Trophoblast cell (in vitro differentiated cells and primary cell): ENCODE data around the gene SPRN.

Experiments
- DNase-seq, 2 donors: peaks; one replicate each; pipeline ENCODE4 v3.0.0-alpha.2; 2016
- H2AFZ ChIP-seq: 2 replicates; pipeline ENCODE4 v1.6.1; 2013; ENCODE audit warnings: low read length, moderate library complexity, mild to moderate bottlenecking; ENCODE audit not compliant: insufficient read depth, poor library complexity
- H2AK5ac ChIP-seq: 2 replicates; pipeline ENCODE4 v1.6.1; 2013; ENCODE audit warnings: mild to moderate bottlenecking, low read length
- H2BK120ac ChIP-seq: 2 replicates; pipeline ENCODE4 v1.6.1; 2013; ENCODE audit warnings: low read length, mild to moderate bottlenecking, moderate library complexity; ENCODE audit not compliant: insufficient read depth, poor library complexity
- H2BK12ac ChIP-seq: 2 replicates; pipeline ENCODE4 v1.6.1; 2013; ENCODE audit warnings: mild to moderate bottlenecking, low read length, moderate library complexity
- H2BK5ac ChIP-seq: 2 replicates; pipeline ENCODE4 v1.6.1; 2013; ENCODE audit warnings: low read length, low read depth, moderate library complexity, mild to moderate bottlenecking; ENCODE audit not compliant: poor library complexity
- H3K14ac ChIP-seq: 2 replicates; pipeline ENCODE4 v1.6.1; 2013; ENCODE audit warnings: mild to moderate bottlenecking, low read length
- H3K18ac ChIP-seq: 2 replicates; pipeline ENCODE4 v1.6.1; 2013; ENCODE audit warnings: mild to moderate bottlenecking, low read length
- H3K23ac ChIP-seq: 2 replicates; pipeline ENCODE4 v1.6.1; 2013; ENCODE audit warnings: low read length
- H3K27ac ChIP-seq: 2 replicates; pipeline ENCODE4 v1.5.1; 2013; ENCODE audit warnings: low read depth, mild to moderate bottlenecking, inconsistent platforms, low read length, moderate library complexity
- H3K27me3 ChIP-seq: 2 replicates; pipeline ENCODE4 v1.6.1; 2013; ENCODE audit warnings: inconsistent platforms, mild to moderate bottlenecking, low read length, moderate library complexity; ENCODE audit not compliant: insufficient read depth
- H3K36me3 ChIP-seq, 2 experiments: 1 replicate in 1 of 2; 2 replicates in 1 of 2; pipeline ENCODE4 v1.6.1; 2013; ENCODE audit warnings: low read length in 2 of 2, mild to moderate bottlenecking in 2 of 2, moderate library complexity in 1 of 2; ENCODE audit not compliant: insufficient read depth in 2 of 2, control insufficient read depth in 1 of 2
- H3K4ac ChIP-seq: 2 replicates; pipeline ENCODE4 v1.6.1; 2013; ENCODE audit warnings: low read depth, mild to moderate bottlenecking, low read length, moderate library complexity
- H3K4me1 ChIP-seq, 2 experiments: 1 replicate in 1 of 2; 2 replicates in 1 of 2; pipeline ENCODE4 v1.6.1; 2013; ENCODE audit warnings: low read length in 2 of 2, mild to moderate bottlenecking in 2 of 2, moderate library complexity in 1 of 2; ENCODE audit not compliant: insufficient read depth in 2 of 2, control insufficient read depth in 1 of 2
- H3K4me2 ChIP-seq: 2 replicates; pipeline ENCODE4 v1.6.1; 2013; ENCODE audit warnings: inconsistent platforms, mild to moderate bottlenecking, low read length, moderate library complexity
- H3K4me3 ChIP-seq: 2 replicates; pipeline ENCODE4 v1.5.1; 2013; ENCODE audit warnings: mild to moderate bottlenecking, low read depth, low read length, inconsistent platforms
- H3K79me1 ChIP-seq: one replicate; pipeline ENCODE4 v1.6.1; 2013; ENCODE audit warnings: low read length
- H3K79me2 ChIP-seq: 2 replicates; pipeline ENCODE4 v1.6.1; 2013; ENCODE audit warnings: low read length, mild to moderate bottlenecking; ENCODE audit not compliant: control insufficient read depth, insufficient read depth, poor library complexity
- H3K9ac ChIP-seq: 2 replicates; pipeline ENCODE4 v1.6.1; 2013; ENCODE audit warnings: mild to moderate bottlenecking, low read length
- H3K9me3 ChIP-seq: 2 replicates; pipeline ENCODE4 v1.6.1; 2013; ENCODE audit warnings: low read depth, mild to moderate bottlenecking, control low read depth, inconsistent platforms, low read length; ENCODE audit not compliant: insufficient read depth
- H4K12ac ChIP-seq: 2 replicates; pipeline ENCODE4 v1.6.1; 2013; ENCODE audit warnings: low read depth, mild to moderate bottlenecking, low read length, moderate library complexity
- H4K8ac ChIP-seq: 2 replicates; pipeline ENCODE4 v1.6.1; 2013; ENCODE audit warnings: low read depth, mild to moderate bottlenecking, low read length, moderate library complexity
- H4K91ac ChIP-seq: one replicate; pipeline ENCODE4 v1.6.1; 2013; ENCODE audit warnings: low read depth, mild to moderate bottlenecking, low read length, moderate library complexity
- WGBS: extraction: QIAGEN DNeasy Blood & Tissue Kit; methylation state at CpG from one replicate; pipeline ENCODE4 v1.1.7; 2013; ENCODE audit warnings: missing lambda C conversion rate; ENCODE audit not compliant: insufficient read length, insufficient coverage; ENCODE audit errors: extremely low coverage; 5-methylcytosine and 5-hydroxymethylcytosine counted together

SPRN gene

DNA sequence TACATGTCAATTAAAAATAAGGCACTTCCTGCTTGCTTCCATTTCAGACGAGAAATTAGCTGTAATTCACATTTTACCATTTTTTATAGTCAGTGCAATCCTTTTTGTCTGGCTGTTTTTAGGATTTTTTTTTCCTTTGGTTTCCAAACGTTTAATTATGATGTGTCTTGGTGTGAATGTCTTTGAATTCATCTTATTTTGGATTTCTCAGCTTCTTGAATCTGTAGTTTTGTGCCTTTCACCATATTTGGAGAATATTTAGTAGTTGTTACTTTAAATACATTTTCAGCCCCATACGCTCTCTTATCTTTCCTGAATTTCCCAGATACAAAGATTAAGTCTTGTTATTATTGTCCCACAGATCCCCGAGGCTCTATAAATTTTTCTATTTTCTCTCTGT lies 26.9 kb upstream of the SPRN start:
- H3K36me3 ChIP-seq: no peaks in the 10 kb centered on the region
- no peaks in the 10 kb centered on the region for H3K4me1 ChIP-seq
- no peak overlapping the region for H3K27ac ChIP-seq
- no peak overlapping the region for H3K4me2 ChIP-seq
- no peak for DNase-seq
- no peaks in the 10 kb centered on the region for H3K27me3 ChIP-seq
- no peak overlapping the region for H2AK5ac ChIP-seq
- no peak overlapping the region for H3K4me3 ChIP-seq
- H3K9me3 ChIP-seq: peaks cover 41% of the 10 kb centered on the region
- H3K4ac ChIP-seq: no peak overlapping the region
- WGBS: no CpG with 5 or more reads among the region's 4 CpGs
- no peak overlapping the region for H2BK5ac ChIP-seq
- no peak overlapping the region for H3K23ac ChIP-seq
- no peak overlapping the region for H3K18ac ChIP-seq
- H2BK12ac ChIP-seq: no peak overlapping the region
- no peak overlapping the region for H3K14ac ChIP-seq
- H3K79me1 ChIP-seq: no peaks in the 10 kb centered on the region
- no peak overlapping the region for H2BK120ac ChIP-seq
- H3K79me2 ChIP-seq: no peaks in the 10 kb centered on the region
- no peak overlapping the region for H4K91ac ChIP-seq
- no peak overlapping the region for H3K9ac ChIP-seq
- no peak overlapping the region for H4K12ac ChIP-seq
- H4K8ac ChIP-seq: no peak overlapping the region
- H2AFZ ChIP-seq: no peak overlapping the region

DNA sequence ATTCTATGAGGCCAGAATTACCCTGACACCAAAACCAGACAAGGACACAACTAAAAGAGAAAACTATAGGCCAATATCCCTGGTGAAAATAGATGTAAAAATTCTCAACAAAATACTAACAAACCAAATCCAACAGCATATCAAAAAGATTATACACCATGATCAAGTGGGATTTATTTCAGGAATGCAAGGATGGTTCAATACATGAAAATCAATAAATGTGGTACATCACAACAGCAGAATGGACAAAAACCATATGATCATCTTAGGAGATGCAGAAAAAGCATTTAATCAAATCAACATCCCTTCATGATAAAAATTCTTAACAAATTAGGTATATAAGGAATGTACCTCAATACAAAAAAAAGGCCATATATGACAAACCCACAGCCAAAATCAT lies 23.7 kb upstream of the SPRN start:
- H2AK5ac ChIP-seq: no peak overlapping the region
- no peaks in the 10 kb centered on the region for H3K4me1 ChIP-seq
- H3K79me2 ChIP-seq: no peaks in the 10 kb centered on the region
- H3K4me2 ChIP-seq: no peak overlapping the region
- no peak overlapping the region for H2AFZ ChIP-seq
- DNase-seq: no peak
- no peak overlapping the region for H2BK12ac ChIP-seq
- H3K9ac ChIP-seq: no peak overlapping the region
- no peaks in the 10 kb centered on the region for H3K27me3 ChIP-seq
- H3K79me1 ChIP-seq: no peaks in the 10 kb centered on the region
- no peak overlapping the region for H4K12ac ChIP-seq
- H3K36me3 ChIP-seq: no peaks in the 10 kb centered on the region
- H3K4me3 ChIP-seq: no peak overlapping the region
- H4K91ac ChIP-seq: no peak overlapping the region
- H3K18ac ChIP-seq: no peak overlapping the region
- no peak overlapping the region for H3K4ac ChIP-seq
- H2BK5ac ChIP-seq: no peak overlapping the region
- H3K9me3 ChIP-seq: peaks cover 44% of the 10 kb centered on the region
- H3K14ac ChIP-seq: no peak overlapping the region
- no peak overlapping the region for H4K8ac ChIP-seq
- no peak overlapping the region for H2BK120ac ChIP-seq
- H3K27ac ChIP-seq: no peak overlapping the region
- no peak overlapping the region for H3K23ac ChIP-seq

DNA sequence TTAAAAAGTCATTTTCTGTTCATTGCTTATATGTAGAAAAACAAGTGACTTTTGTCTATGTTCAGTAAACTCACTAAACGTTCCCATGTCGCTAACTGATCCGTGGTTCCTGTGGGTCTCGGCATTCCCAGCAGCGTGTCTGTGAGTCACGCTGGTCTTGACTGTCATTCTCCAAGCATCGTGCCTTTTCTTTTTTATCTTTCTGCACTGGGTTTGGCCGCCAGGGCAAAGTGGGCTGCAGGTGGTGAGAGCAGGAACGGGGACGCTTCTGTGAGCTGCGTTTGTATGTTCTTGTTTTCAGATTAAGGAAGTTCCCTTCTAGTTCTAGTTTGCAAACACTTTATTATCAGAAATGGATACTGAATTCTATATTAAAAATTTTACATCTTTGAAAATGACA lies 22.6 kb upstream of the SPRN start:
- Histone ChIP-seq H3K4me1 (no peaks in the 10 kb centered on the region), H3K36me3 (no peaks in the 10 kb centered on the region), H2AK5ac (no peak overlapping the region), H3K23ac (no peak overlapping the region), H3K18ac (no peak overlapping the region), H3K4me2 (no peak overlapping the region), H3K4me3 (no peak overlapping the region), H3K9ac (no peak overlapping the region), H3K79me2 (no peaks in the 10 kb centered on the region), H3K14ac (no peak overlapping the region), H2AFZ (no peak overlapping the region), H2BK12ac (no peak overlapping the region), H3K27ac (no peak overlapping the region), H2BK120ac (no peak overlapping the region), H4K91ac (no peak overlapping the region), H3K9me3 (peaks cover 51% of the 10 kb centered on the region), H3K79me1 (no peaks in the 10 kb centered on the region), H3K27me3 (no peaks in the 10 kb centered on the region), H2BK5ac (no peak overlapping the region), H3K4ac (no peak overlapping the region), H4K12ac (no peak overlapping the region), H4K8ac (no peak overlapping the region)
- no peak for DNase-seq
- WGBS: no CpG with 5 or more reads among the region's 11 CpGs

DNA sequence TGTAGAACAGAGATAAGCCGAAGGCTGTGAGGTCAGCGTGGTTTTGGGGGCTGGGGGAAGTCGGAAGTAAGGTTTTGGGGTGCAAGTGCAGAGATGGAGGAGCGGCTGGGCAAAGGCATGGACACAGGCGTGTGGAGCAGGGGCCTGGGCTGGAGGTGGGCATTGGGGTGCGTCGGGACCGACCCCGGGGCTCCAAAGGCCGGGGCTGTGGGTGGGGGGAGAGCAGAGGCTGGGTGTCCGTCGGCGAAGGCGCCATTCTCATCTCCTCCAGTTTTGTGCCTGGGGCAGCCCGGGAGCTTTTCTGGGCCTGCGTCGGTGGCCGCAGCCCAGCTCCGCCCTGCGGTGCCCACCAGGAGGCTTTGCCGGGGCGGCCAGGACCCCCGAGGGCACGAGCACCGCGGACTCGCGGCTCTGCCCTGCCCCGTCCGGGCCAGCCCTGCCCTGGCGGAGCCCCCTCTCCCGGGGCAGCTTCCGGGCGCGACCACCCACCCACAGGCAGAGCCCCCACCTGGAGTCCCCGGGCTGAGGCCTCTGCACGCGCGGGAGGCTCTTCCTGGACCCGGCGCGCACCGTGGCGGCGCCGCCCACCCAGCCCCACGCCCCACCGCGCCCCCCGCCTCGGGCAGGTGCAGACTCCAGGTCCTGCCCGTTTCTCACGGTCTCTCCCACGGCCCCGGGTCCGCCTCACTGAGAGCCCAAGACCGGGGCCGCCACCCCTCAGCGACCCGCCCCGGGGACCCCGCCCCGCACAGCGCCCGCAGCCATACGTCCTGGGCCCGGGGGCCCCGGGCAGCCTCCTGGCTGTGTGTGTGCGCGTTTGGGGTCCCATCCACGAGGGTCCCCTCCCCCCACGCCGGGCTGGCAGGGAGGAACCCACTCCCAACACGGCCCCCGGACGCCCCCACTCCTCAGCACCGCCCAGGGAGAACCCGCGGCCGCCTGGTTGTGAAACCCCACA lies 21.6 kb upstream of the SPRN start:
- H3K79me1 ChIP-seq: no peaks in the 10 kb centered on the region
- no peak overlapping the region for H3K4ac ChIP-seq
- no peak overlapping the region for H3K18ac ChIP-seq
- H4K12ac ChIP-seq: no peak overlapping the region
- no peak overlapping the region for H3K27ac ChIP-seq
- no peaks in the 10 kb centered on the region for H3K36me3 ChIP-seq
- H3K27me3 ChIP-seq: no peaks in the 10 kb centered on the region
- no peak overlapping the region for H3K9ac ChIP-seq
- no peak overlapping the region for H3K4me3 ChIP-seq
- no peaks in the 10 kb centered on the region for H3K79me2 ChIP-seq
- no peak overlapping the region for H4K91ac ChIP-seq
- H2AFZ ChIP-seq: no peak overlapping the region
- no peak overlapping the region for H4K8ac ChIP-seq
- H3K4me1 ChIP-seq: no peaks in the 10 kb centered on the region
- no CpG with 5 or more reads among the region's 80 CpGs for WGBS
- no peak overlapping the region for H3K14ac ChIP-seq
- H2BK5ac ChIP-seq: no peak overlapping the region
- no peak overlapping the region for H2AK5ac ChIP-seq
- peaks cover 56% of the 10 kb centered on the region for H3K9me3 ChIP-seq
- H3K4me2 ChIP-seq: no peak overlapping the region
- H2BK120ac ChIP-seq: no peak overlapping the region
- H3K23ac ChIP-seq: no peak overlapping the region
- DNase-seq: no peak
- no peak overlapping the region for H2BK12ac ChIP-seq
